Body of pancreas (tissue), 4 donors: ENCODE data around the gene FA2H.

Source experiments
- POLR2A ChIP-seq, 3 donors: fragments of 450-650 bp; IDR thresholded peaks; one replicate each; pipeline ENCODE4 v1.6.1; 2016; ENCODE audit warnings: antibody characterized with exemption in 3 of 3, mild to moderate bottlenecking in 2 of 3
- TF ChIP-seq, protein P1 (sequence below), 7 experiments: fragments of 450-650 bp in 4 of 7; fragments of 200-600 bp in 3 of 7; sonication (generic) in 3 of 7; IDR thresholded peaks; one replicate each; pipeline ENCODE4 v1.5.1; 2016 to 2019; ENCODE audit warnings: antibody characterized with exemption in 7 of 7

DNA sequence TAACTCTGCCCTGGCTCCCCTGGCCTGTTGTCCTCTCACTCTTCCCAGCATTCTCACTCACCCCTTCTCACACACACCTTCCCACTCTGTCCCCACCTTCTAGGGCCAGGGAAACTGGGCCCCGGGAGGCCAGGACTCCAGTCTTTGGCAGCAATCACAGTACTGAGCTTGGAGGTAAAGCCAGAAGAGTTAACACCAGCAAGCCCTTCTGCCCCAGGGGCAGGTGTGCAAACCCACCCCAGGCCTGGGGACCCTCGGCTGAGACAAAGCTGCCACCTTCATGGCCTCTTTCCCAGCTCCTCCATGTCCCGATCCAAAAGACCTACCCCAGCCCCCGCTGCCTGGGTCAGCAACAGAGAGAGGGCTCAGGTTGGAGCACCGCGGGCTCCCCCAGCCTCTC lies 37.1 kb downstream of the FA2H start:
- TF ChIP-seq, protein P1, sequence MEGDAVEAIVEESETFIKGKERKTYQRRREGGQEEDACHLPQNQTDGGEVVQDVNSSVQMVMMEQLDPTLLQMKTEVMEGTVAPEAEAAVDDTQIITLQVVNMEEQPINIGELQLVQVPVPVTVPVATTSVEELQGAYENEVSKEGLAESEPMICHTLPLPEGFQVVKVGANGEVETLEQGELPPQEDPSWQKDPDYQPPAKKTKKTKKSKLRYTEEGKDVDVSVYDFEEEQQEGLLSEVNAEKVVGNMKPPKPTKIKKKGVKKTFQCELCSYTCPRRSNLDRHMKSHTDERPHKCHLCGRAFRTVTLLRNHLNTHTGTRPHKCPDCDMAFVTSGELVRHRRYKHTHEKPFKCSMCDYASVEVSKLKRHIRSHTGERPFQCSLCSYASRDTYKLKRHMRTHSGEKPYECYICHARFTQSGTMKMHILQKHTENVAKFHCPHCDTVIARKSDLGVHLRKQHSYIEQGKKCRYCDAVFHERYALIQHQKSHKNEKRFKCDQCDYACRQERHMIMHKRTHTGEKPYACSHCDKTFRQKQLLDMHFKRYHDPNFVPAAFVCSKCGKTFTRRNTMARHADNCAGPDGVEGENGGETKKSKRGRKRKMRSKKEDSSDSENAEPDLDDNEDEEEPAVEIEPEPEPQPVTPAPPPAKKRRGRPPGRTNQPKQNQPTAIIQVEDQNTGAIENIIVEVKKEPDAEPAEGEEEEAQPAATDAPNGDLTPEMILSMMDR (IDR thresholded peaks at IDR 0.05), result no peak
- TF ChIP-seq POLR2A (IDR thresholded peaks at IDR 0.05), result no peak
